HG03469 (cell line): ENCODE measurements around the gene ACTR10.

Source experiments
- ATAC-seq: cut with Tn5 transposase; IDR thresholded peaks from one replicate; pipeline ENCODE4 v1.9.1; 2021; ENCODE audit warnings: mild to moderate bottlenecking, moderate library complexity, moderate number of reproducible peaks; ENCODE audit not compliant: unreplicated experiment

The ACTR10 gene

DNA sequence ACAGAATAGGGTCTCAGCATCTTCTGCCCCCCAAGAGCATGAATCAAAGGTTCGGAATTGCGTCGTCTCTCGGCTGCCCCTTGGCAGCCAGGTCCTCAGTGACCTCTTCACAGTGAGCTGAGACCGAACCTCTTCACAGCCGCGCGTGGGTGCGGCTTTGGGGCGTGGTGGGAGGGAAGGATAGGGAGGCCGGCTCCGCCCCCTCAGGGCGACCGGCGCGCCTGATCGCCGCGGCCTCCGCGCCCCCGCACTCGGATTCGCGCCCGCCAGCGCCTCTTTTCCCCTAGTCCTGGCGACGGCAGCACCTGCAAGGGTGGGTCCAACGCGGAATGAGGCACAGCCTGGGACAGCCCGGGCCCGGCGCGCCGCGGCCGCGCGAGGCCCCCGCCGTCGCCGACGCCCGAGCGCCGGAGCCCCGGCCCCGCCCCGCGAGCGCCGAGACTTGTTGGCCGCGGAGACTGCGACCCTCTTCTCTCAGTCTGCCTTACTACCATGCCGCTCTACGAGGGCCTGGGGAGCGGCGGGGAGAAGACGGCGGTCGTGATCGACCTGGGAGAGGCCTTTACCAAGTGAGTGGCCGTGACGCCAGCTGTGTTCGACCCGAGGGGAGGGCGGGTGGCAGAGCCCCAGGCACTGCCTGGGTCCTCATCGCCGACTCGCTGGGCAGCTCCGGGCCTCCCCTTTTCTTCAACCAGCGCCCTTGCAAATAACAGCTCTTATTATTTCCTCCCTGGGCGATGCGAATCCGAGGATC lies at the start of gene ACTR10:
Gene ACTR10 (plus strand): TSS at position 424 of the 754 bp plus-strand sequence. CDS start 69 bp downstream, at position 493.
- peak; percentile 92 for ATAC-seq

DNA sequence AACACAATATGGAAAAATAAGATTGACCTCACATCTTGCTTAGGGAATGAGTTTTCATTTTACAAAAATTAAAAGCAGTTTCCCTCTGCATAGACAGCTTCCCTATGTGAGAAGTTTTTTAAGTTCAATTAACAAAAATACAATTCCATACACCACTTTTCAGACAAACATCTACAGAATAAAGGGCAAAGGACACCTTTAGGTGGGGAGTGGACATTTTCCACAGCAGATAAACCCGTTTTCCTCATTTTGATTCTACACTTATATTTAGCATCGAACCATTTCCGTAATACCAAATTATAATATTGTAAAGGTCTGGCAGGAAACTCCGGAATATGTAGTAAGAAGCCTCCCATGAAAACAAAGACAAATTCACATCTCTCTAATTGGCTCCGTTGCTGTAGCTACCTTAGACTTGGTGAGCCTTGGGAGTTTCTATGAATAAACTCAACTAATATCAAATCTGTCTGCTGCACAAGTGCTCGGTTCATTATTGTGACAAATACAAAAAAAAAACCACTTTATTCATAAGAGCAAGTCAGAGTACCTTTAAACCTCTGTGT lies 49.6 kb upstream of the ACTR10 start:
- ATAC-seq = no peak

DNA sequence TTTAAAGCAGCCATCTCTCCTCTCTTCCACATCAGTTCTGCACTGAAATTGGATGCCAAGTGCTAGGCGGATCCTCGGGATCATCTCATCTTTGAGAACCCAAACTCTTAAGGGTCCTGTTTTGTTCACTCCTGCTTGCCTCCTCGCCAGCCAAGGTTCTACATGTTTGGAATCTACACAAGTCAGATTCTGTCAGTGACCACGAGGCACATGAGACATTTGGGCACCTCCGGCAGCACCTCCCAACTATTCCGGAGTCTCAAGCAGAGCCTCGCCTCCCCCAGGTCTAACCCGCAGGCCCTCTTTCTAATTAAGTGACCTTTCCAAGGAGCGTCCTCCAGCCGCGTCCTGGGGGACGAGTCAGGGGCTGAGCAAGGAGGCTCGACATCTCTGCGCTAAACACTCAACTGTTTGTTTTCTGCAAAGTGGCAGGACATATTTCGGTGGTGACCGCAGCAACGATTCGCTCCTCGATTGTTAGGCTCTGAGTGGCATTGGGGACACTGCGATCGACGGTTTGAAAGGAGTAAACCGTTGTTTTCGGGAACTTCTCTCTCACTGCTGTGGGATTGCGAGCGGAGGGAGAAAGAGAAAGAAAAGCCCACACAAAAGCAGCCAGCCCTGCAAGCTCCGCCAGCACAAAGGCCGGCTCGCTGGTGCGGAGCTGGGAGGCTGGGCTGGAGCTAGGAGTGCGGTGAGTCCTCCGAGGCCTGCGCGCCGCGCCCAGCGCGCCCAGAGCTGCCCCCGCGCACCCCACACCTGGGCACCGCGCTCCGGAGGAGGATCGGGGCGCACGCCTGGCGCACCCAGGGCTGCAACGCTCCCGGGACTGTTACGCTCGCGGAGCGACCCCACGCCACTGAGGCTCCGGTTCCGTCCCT lies 48.6 kb upstream of the ACTR10 start:
- ATAC-seq = peak; percentile 21

DNA sequence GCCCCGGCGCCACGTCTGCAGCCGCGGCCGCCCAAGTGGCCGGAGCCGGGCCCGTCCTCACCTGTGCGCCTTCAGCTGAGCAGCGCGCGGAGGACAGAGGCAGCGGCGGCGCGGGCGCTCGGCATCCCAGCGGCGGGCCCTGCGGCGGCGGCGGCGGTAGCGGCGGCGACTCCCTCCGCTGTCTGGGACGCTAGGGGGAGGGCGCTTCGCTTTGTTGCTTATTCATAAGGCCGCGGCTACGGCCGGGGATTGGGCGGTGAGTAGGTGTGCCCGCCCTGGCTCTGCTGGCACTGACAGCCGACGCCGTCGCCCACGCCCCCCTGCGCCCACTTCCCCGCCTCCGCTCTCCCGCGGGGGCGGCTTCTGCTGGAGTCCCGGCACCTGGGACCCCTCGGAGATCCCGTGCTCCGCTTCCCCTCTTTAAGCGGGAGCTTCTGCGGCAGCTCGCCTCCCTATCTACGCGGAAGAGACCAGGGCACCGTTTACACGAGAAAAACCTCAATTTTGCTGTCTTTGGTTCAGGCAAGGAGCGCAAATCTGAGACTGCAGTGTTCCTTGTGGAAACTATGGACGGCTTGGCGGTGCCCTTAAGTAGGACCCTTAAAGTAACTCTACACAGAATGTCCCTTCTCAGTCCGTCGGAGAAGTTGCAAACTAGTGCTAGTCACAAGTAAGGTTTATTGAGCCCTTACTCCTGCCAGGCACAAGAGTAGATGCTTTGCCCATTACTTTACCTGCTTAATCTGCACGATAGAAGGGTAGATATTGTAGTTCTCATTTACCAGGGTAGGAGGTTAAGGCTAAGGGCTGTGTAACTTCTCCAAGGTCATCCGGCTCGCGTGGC lies 47.7 kb upstream of the ACTR10 start, which contains the start of gene ARMH4:
Gene ARMH4 (minus strand): TSS at position 200 of the 844 bp plus-strand sequence. CDS start 12,855 bp downstream, outside the sequence.
- ATAC-seq = peak; percentile 84

DNA sequence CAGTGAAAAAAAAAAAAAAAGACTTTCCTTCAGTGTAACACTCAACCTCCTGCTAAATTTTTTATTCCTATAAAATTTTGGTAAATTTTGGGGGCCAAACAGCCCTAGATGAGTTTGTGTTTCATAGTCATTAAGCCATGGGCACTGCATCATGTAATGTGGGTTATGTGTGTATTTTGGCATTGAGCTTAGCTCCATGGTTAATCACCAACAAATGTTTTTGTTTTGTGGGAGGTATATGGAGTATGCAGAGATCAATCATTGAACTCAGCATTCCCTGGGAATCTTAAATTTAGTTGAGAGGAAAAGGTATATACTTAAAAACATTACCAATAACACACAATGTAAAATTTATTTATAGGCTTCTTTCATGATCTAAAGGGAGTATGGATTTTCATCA lies 39.4 kb upstream of the ACTR10 start:
- ATAC-seq = no peak

DNA sequence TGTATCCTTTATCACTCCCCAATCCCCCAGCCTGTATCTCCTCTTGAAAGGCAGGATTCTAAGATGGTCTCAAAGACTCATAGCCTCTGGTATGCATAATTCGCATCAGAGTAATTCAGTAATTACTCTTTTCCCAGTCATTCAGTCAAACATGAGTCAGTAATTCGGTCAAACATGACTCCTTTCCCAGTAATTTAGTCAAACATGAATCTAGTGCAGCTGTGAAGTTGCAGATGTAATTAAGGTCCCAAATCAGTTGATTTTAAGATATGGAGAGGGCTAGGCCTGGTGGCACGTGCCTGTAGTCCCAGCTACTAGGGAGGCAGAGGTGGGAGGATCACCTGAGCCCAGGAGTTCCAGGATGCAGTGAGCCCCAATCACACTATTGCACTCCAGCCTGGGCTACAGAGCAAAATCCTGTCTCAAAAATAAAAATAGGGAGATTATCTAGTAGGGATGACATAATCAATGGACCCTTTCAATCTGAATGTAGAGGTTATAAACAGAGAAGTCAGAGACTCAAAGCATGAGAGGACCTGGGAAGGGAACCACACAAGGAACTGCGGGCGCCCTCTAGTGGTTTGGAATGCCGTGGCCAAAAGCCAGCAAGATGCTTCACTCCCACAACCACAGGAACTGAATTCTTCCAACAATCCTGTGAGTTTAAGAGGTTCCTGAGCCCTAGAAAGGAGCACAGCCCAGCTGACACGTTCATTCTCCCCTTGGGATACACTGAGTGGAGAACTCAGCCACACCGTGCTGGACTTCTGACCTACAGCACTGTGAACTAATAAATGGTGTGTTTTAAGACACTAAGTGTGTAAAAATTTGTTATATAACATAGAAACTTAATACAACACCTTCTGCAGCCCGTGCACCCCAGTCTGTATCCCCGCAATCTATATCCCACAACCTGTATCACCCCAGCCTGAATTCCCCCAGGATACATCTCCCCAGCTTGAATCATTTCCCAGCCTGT lies 33.7 kb upstream of the ACTR10 start:
- ATAC-seq = no peak

DNA sequence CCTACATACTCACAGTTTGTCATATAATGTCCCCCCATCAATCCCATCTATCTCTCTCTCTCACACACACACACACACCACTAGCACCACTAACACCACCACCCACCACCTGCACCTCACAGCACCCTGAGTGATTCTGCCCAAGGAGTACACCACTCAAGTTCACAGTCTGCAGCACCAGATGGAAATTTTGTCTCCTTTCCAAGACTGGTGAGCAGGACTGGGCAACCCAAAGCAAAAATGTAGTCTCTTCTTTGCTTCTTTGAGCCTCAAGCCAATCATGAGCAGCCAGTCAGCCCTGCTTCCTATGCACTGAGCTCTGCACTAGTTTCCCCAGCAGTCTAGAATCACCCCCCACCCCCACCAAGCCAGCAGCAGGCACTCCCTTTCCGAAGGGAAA lies 32.9 kb upstream of the ACTR10 start:
- no peak for ATAC-seq

DNA sequence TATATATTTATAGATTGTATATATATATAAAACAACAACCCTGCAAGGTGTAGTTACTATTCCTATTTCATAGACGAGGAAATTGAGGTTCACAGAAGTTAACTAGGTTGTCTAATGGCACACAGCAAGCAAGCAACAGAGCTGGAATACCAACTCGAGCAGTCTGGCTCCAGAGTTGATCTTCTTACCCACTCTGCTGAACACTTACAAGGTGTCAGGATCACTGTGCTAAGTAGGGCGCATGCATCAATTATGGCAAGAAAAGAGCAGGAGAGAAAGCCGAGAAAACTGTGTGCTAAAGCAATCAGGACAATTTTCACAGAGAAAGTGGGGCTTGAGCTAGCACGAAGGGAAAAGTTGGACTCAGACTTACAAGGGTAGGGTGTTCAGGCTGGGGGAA lies 32.1 kb upstream of the ACTR10 start:
- no peak for ATAC-seq

DNA sequence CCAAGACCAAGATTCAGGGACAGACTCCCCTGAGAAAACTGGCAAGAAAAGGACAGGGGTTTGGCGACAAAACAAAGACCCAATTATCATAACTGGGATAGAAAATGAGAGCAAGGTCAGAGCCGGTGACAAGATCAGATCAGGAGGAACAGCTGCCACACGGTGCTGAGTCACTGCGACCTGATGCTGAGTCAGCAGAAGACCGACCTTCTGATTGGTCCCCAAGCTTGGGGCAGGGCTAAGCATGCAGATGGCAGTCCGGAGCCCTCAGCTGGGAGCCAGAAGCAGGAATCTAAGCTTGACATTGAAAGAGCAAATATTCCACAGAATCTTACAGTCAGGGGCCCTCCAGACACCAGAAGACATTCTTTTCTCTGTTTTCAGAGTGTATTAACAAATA lies 28.9 kb upstream of the ACTR10 start:
- peak; percentile 78 for ATAC-seq

DNA sequence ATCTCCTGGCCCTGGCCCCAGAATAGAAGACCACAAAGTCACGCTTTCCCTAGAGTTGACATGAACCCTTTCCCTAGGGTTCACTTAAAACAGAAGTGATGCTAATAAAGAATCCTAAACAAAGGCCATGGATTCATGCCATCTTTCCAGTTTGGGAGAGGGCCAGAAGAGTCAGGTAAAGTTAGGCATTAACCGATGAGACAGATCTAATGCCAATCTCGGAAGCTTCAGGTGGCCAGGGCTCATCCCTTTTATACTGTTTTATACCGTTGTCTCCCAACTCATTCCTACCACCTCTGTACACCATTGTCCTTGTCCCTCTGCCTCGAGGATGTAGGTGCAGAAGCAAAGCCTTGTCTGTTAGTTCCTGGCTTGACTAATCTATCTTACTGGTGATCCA lies 22.8 kb upstream of the ACTR10 start:
- ATAC-seq = no peak

DNA sequence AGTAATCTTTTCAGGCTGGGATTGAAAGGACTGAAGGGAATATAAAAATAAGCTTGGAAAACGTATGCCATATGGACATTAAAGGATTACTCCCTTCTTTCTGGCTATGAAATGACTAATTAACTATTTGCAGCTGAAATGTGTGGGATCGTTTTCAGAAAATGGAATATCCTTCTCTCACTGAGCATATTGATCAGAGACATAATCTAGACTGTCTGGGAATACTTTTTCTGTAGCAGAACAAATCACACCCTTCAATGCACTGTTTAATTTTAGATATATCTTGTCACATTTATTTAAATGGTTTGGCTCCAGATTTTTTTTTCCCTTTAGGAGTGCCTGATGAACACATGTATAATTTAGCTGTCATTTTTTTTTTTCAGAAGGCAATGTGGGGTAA lies 10.8 kb upstream of the ACTR10 start:
- ATAC-seq = no peak

DNA sequence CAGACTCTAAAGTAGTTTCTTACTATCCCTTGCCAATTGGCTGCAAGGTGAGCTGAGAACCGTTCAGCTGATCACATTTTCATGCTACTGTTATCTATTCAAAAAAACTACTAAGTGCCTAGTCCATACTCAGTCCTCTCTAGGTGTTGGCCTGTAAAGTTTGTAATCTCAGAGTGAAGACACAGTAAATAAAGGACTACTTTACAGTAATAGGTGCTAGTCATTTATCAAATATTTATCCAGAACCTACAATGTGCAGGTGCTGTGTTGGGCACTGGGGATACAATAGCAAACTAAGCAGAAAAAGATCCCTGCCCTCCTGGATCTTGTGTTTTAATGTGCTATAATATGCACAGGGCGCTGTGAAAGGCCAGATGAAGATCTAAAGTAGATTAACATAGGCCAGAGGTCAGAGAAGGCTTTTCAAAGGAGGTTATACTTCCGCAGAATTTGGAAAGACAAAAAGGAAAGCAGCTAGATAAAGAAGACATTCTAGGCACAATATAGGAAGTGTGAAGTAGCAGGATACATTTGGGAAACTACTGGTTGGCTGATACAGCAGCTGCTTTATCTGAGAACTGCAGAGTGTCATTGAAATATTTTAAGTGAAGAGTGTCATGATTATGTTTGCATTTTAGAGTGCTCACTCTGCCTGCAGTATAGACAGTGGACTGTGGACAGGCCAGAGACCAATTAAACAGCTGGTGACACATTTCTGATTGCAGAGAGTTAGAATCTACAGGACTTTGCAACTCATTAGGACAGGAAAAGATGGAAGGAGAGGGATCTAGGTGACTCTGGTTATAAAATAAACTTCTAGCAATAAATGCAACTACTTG lies 8.0 kb upstream of the ACTR10 start:
- no peak for ATAC-seq

DNA sequence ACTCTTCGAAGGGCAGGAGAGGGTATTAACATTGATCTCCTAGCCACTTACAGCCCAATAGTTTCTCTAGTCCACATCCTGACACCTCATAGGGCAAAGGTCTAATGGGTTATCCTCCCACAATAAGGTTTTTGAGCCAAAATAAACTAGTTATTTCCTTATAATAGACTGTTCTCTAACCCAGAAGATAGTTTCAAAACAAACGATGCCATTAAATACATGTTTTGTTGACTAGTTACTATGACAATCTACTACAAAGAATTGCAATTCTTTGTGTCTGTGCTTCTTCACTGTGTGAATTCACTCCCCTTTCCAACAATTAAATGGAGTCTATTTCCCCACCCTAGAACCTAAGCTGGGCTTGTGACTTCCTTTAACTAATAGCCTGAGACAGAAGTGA lies 6.4 kb upstream of the ACTR10 start:
- ATAC-seq = no peak

DNA sequence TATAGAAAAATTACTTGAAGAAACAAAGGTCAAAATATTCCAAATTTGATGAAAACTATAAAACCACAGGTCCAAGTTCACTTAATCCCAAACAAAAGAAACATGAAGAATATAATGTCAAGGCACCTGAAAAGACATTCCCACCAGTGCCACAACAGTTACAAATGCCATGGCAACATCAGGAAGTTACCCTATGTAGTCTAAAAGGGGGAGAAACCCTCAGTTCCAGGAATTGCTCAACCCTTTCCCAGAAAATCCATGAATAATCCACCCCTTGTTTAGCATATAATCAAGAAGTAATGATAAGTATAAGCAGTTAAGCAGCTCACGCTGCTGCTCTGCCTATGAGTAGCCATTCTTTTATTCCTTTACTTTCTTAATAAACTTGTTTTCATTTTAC lies 3.8 kb upstream of the ACTR10 start:
- ATAC-seq = no peak

DNA sequence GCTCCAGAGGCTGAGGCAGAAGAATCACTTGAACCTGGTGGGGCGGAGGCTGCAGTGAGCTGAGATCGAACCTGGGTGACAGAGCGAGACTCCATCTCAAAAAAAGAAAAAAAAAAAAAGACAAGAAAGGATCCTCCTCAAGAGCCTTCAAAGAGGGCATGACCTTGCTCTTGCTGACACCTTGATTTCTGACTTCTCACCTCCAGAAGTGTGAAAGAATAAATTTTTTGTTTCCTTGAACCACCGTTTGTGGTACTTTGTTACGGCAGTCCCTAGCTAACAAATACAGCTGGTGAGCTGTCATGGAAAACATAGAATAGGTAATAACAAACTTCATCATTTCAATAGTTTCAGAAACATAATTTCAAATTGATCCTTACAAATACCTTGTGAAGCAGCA lies 1.9 kb upstream of the ACTR10 start:
- no peak for ATAC-seq

DNA sequence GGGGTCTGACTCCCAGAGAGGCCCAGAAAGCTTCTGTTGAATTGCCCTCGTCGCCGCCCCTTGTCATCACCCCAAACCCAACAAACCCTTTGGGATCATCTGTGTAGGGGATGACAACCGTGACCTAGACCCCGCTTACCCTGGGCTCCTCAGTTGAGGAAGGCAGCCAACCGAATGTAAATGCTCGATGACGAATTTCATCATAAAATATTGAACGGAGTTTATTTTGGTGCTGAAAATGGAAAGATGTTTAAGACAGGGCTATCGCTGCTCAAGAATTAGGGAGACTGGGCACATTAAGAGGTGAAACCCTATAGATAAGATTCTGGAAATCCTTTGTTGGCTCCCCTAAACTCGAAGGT lies 512 bp downstream of the ACTR10 start:
- no peak for ATAC-seq

DNA sequence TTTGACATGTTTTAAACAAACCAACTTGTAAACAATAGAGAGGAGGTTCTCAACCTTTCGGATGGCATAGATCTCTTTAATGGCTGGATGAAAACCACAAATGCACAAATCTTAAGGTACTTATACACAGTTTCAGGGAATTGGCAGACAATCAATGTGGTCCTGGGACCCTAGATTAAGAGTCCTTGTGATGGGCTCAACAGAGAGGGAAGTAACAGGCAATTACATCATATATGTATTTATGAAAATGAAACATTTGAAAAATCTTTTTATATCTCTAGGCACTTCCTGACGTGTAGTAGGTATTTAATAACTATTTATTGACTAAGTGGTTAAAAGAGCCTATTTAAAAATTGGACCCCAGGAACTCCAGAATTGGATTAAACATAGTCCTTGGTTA lies 897 bp downstream of the ACTR10 start:
- ATAC-seq = no peak

DNA sequence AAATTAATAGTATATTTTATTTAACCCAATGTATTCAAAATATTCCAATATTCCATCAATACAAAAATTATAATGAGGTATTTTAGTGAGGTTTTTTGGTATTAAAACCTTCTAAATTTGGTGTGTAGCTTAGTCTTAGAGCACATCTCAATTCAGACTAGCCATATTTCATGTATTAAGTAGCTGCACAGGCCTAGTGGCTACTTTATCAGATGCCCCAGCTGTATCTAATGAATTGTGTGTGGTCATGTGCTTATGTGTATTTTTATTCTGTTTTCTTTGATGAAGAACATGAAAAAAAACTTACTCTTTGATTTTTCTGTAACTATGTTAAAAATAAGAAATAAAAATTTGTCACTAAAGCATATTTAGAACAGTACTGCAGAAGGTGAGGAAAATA lies 13.2 kb downstream of the ACTR10 start:
- no peak for ATAC-seq
